Epithelial cell of esophagus (primary cell): ENCODE data around the gene HIP1.

Experiments
- DNase-seq: peaks from one replicate; pipeline ENCODE4 v3.0.0; 2010; ENCODE audit warnings: low read depth
- H3K4me3 ChIP-seq: 2 replicates; pipeline ENCODE4 v1.5.1; 2011; ENCODE audit warnings: mild to moderate bottlenecking, low read length, control low read depth
- TF ChIP-seq, protein P1 (sequence below): IDR thresholded peaks from 2 replicates; pipeline ENCODE4 v1.5.1; 2011; ENCODE audit warnings: low read depth, mild to moderate bottlenecking, low read length, control low read depth, inconsistent platforms; ENCODE audit not compliant: insufficient read depth; ENCODE audit errors: missing control alignments

Gene HIP1

DNA sequence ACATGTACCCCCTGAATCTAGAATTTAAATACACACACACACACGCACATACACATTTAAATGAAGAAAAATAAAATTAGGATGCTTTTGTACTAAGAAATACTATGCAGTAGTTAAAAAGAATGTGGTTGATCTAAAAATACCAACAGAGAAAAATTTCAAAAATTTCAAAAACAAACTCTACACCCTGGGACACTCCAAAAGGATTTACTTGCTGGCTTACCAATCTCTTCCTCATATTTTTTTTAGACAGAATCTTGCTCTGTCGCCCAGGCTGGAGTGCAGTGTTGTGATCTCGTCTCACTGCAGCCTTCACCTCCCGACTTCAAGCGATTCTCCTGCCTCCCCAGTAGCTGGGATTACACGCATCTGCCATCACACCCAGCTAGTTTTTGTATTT is 80.9 kb downstream of the HIP1 start:
- TF ChIP-seq, protein P1, sequence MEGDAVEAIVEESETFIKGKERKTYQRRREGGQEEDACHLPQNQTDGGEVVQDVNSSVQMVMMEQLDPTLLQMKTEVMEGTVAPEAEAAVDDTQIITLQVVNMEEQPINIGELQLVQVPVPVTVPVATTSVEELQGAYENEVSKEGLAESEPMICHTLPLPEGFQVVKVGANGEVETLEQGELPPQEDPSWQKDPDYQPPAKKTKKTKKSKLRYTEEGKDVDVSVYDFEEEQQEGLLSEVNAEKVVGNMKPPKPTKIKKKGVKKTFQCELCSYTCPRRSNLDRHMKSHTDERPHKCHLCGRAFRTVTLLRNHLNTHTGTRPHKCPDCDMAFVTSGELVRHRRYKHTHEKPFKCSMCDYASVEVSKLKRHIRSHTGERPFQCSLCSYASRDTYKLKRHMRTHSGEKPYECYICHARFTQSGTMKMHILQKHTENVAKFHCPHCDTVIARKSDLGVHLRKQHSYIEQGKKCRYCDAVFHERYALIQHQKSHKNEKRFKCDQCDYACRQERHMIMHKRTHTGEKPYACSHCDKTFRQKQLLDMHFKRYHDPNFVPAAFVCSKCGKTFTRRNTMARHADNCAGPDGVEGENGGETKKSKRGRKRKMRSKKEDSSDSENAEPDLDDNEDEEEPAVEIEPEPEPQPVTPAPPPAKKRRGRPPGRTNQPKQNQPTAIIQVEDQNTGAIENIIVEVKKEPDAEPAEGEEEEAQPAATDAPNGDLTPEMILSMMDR: no peak
- no peak overlapping the region for H3K4me3 ChIP-seq
- DNase-seq: no peak

DNA sequence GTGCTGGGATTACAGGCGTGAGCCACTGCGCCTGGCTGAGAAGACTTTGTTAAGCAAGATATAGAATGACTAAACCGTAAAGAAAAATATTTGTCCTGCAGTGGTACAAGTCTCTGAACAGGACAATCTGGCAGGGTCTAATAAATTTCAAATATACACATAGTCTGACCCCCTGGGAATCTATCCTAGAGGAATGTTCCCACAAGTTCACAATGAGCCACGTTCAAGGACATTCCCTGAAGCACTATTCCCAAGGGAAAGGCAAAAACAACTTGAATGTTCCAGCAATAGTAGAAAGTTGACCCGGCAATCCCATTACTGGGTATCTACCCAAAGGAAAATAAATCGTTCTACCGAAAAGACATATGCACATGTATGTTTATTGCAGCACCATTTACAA is 82.0 kb downstream of the HIP1 start:
- DNase-seq: no peak
- H3K4me3 ChIP-seq: no peak overlapping the region
- TF ChIP-seq, protein P1: no peak

DNA sequence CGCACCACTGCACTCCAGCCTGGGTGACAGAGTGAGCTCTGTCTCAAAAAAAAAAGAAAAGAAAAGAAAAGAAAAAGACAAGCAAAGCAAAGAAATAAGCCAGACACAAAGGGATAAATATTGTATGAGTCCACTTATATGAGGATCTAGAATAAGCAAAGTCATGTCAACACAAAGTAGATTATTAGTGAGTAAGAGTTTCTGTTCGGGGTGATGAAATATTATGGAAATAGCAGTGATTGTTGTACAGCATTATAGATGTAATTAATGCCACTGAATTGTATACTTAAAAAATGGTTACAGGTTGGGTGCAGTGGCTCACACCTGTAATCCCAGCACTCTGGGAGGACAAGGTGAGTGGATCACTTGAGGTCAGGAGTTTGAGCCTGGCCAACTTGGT is 83.2 kb downstream of the HIP1 start:
- TF ChIP-seq, protein P1: no peak

DNA sequence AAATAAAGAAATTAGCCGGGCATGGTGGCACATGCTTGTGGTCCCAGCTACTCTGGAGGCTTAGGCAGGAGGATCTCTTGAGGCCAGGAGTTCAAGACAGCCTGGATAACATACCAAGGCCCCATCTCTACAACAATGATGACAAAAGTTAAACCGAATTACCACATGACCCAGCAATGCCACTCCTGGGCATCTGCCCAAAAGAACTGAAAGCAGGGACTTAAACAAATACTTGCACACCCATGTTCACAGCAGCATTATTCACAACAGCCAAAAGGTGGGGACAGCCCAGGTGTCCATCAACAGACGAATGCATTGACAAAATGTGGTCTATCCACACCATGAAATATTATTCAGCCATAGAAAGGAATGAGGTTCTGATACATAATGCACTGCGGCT is 83.9 kb downstream of the HIP1 start:
- DNase-seq: no peak
- no peak overlapping the region for H3K4me3 ChIP-seq
- TF ChIP-seq, protein P1: no peak

More for the DNA sequence above, 83.2 kb downstream of the HIP1 start:
- no peak for DNase-seq
- H3K4me3 ChIP-seq: no peak overlapping the region

DNA sequence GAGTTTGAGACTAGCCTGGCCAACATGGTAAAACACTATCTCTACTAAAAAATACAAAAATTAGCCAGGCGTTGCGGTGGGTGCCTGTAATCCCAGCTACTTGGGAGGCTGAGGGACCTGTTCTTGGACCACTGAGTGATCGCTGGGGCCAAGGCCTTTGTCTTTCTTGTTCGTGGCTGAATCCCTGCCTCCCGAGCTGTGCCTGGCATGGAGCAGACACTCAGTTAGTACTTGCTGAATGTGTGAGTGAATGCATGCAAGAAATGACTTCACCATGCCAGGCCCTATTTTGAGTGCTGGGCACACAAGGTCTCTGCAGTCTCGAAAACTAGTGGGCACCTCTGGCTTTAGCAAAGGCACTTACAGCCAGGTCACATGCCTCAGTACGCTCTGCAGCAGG is 85.1 kb downstream of the HIP1 start:
- TF ChIP-seq, protein P1: no peak
- no peak overlapping the region for H3K4me3 ChIP-seq
- DNase-seq: no peak

DNA sequence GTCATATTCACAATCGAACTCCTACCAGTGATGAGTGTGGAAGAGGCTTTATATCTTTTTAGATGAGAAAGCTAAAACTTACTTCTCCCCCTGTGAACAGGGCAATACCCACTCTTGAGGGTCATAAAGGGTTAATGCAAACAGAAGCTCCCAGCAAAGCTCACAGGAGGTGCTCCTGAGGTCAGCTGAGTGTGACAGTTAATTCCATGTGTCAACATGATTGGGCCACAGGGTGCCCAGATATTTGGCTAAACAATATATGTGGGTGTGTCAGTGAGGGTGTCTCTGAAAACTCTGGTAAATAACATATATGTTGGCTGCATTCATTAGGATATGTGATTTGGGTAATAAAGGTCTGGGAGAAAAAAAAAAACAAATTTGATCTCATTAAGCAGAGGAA is 86.0 kb downstream of the HIP1 start:
- no peak overlapping the region for H3K4me3 ChIP-seq
- TF ChIP-seq, protein P1: no peak
- DNase-seq: no peak

DNA sequence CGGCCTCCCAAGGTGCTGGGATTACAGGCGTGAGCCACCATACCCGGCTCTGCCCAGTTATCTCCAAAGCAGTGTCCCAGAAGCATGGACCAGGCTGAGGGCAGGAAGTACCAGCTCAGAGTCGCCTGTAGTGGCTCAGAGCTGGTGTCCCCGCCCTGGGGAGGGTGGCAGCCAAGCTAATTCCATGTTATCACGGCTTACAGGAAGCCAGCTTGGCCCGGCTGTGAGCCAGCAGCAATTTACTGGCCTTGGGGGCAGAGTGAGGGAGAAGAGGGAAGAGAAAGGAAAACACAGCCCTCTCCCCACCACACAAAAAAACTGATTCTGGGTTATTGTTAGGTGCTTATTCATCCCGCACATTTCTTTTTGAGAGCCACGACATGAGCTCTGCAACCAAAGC is 88.1 kb downstream of the HIP1 start:
- no peak overlapping the region for H3K4me3 ChIP-seq
- TF ChIP-seq, protein P1: no peak
- no peak for DNase-seq
